Neural crest cell (in vitro differentiated cells): ENCODE results near the gene SLC19A1. TPM values are rescaled to one million over a fixed set of nuclear protein-coding genes. Genes with fewer than 3 reads are reported as not detected.

ENCODE experiments used
- DNase-seq: peaks from one replicate; pipeline ENCODE4 v3.0.0; 2021; ENCODE audit warnings: low read depth, mixed read lengths, low spot score
- H3K27ac Mint-ChIP-seq: one replicate; pipeline ENCODE4 v1.8.0; 2021; ENCODE audit warnings: mild to moderate bottlenecking, mixed read lengths; ENCODE audit not compliant: unreplicated experiment
- H3K27me3 Mint-ChIP-seq: 2 replicates; pipeline ENCODE4 v1.8.0; 2021; ENCODE audit warnings: low read depth, mild to moderate bottlenecking, mixed read lengths
- H3K36me3 Mint-ChIP-seq: 2 replicates; pipeline ENCODE4 v1.8.0; 2021; ENCODE audit warnings: low read depth, mild to moderate bottlenecking, mixed read lengths
- H3K4me1 Mint-ChIP-seq: 2 replicates; pipeline ENCODE4 v1.8.0; 2021; ENCODE audit warnings: mixed read lengths
- H3K4me3 Mint-ChIP-seq: one replicate; pipeline ENCODE4 v1.8.0; 2021; ENCODE audit warnings: mild to moderate bottlenecking, mixed read lengths
- H3K9me3 Mint-ChIP-seq: 2 replicates; pipeline ENCODE4 v1.8.0; 2021; ENCODE audit warnings: mixed read lengths
- total RNA-seq: library from RNA; stranded (reverse); gene quantifications from 2 replicates; pipeline ENCODE4 v1.2.1, GENCODE V29; 2021
- TF ChIP-seq, protein P1 (sequence below): fragments of 200-600 bp; sonication (generic); conservative IDR thresholded peaks from 2 replicates; pipeline ENCODE4 v1.5.0; 2021; ENCODE audit warnings: antibody characterized with exemption, mild to moderate bottlenecking

SLC19A1 gene
- total RNA-seq, 1 donor from 2014 or later, result 35.1 TPM

GRCh38 chr21:45543710-45544448, 1.6 kb upstream of the SLC19A1 start:
- TF ChIP-seq, protein P1, sequence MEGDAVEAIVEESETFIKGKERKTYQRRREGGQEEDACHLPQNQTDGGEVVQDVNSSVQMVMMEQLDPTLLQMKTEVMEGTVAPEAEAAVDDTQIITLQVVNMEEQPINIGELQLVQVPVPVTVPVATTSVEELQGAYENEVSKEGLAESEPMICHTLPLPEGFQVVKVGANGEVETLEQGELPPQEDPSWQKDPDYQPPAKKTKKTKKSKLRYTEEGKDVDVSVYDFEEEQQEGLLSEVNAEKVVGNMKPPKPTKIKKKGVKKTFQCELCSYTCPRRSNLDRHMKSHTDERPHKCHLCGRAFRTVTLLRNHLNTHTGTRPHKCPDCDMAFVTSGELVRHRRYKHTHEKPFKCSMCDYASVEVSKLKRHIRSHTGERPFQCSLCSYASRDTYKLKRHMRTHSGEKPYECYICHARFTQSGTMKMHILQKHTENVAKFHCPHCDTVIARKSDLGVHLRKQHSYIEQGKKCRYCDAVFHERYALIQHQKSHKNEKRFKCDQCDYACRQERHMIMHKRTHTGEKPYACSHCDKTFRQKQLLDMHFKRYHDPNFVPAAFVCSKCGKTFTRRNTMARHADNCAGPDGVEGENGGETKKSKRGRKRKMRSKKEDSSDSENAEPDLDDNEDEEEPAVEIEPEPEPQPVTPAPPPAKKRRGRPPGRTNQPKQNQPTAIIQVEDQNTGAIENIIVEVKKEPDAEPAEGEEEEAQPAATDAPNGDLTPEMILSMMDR, result no peak
- H3K4me1 Mint-ChIP-seq, result peaks cover 11% of the 10 kb centered on the region
- H3K36me3 Mint-ChIP-seq, result no peaks in the 10 kb centered on the region
- H3K4me3 Mint-ChIP-seq, result peak overlapping the region; percentile 80
- DNase-seq, result no peak
- H3K27me3 Mint-ChIP-seq, result peaks cover 5% of the 10 kb centered on the region
- no peak overlapping the region for H3K27ac Mint-ChIP-seq
- no peaks in the 10 kb centered on the region for H3K9me3 Mint-ChIP-seq

- TF ChIP-seq, protein P1, result no peak
- H3K27me3 Mint-ChIP-seq, result peaks cover 5% of the 10 kb centered on the region
- H3K4me1 Mint-ChIP-seq, result peaks cover 11% of the 10 kb centered on the region
- H3K27ac Mint-ChIP-seq, result no peak overlapping the region
- no peak for DNase-seq
- peak overlapping the region; percentile 80 for H3K4me3 Mint-ChIP-seq
- H3K36me3 Mint-ChIP-seq, result no peaks in the 10 kb centered on the region
- H3K9me3 Mint-ChIP-seq, result no peaks in the 10 kb centered on the region
These were observed 1.1 kb upstream of the SLC19A1 start for GRCh38 chr21:45543371-45543709.

- no peak overlapping the region for H3K27ac Mint-ChIP-seq
- H3K4me3 Mint-ChIP-seq, result no peak overlapping the region
- no peaks in the 10 kb centered on the region for H3K9me3 Mint-ChIP-seq
- H3K27me3 Mint-ChIP-seq, result peaks cover 2% of the 10 kb centered on the region
- H3K4me1 Mint-ChIP-seq, result peaks cover 11% of the 10 kb centered on the region
- H3K36me3 Mint-ChIP-seq, result no peaks in the 10 kb centered on the region
- TF ChIP-seq, protein P1, result no peak
- DNase-seq, result no peak
These were observed 579 bp upstream of the SLC19A1 start for GRCh38 chr21:45542667-45543370.

DNA sequence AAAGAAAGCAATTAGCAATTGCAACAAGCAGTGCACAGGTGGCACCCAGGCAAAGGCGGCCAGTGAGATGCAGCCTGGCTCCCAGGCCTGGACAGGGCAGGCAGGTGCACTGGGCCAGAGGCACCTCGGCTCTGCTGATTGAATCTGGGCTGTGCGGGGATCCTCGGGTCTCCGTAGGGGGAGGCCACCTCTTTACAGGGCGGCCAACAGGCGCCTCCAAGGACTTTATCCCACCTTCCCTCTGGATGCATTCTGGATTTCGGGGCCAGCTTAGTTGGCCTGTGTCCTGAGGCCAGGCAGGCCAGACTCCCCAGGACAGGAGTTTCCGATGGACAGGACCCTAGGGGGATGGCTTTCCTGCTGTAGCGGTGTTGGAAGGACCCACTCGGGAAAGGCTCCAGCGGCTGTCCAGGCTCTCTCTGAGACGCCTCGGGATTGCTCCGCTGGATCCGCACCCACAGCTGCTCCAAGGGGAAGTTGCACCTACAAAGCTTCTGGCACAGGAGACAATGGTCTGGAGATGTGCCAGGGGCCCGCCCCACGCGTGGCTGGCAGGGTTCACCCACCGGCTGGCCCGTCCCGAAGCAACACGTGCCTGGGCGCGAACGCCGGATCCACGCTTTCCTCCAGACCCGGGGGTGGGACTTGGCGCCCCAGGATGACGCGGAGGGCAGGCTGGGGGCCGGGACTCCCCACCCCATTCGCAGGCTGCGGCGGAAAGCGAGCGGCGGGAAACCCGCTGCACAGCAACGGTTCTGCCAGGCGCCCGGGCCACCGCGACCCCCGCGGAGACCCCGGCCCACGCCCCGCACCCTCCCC, 810 bp downstream of the SLC19A1 start:
- DNase-seq, result no peak
- H3K27ac Mint-ChIP-seq, result no peak overlapping the region

GRCh38 chr21:45540601-45540970, 1.7 kb downstream of the SLC19A1 start:
- H3K27ac Mint-ChIP-seq, result no peak overlapping the region
- TF ChIP-seq, protein P1, result no peak
- H3K4me1 Mint-ChIP-seq, result peaks cover 15% of the 10 kb centered on the region
- DNase-seq, result no peak
- no peaks in the 10 kb centered on the region for H3K36me3 Mint-ChIP-seq
- peak overlapping the region; percentile 91 for H3K4me3 Mint-ChIP-seq
- no peaks in the 10 kb centered on the region for H3K9me3 Mint-ChIP-seq
- no peaks in the 10 kb centered on the region for H3K27me3 Mint-ChIP-seq

More for the DNA sequence above, 810 bp downstream of the SLC19A1 start:
- Mint-ChIP-seq H3K4me3 (peak overlapping the region; percentile 91), H3K27me3 (no peaks in the 10 kb centered on the region), H3K36me3 (no peaks in the 10 kb centered on the region), H3K4me1 (peaks cover 15% of the 10 kb centered on the region), H3K9me3 (no peaks in the 10 kb centered on the region)
- TF ChIP-seq, protein P1, result no peak
